HG03064 (cell line): ENCODE results near the gene TMCO4.
"Not testable (repeated sequence)": the region's sequence is repeated elsewhere in the genome, so short reads cannot be mapped to it uniquely, and the experiment has no call there.

Source experiments
- ATAC-seq: cut with Tn5 transposase; IDR thresholded peaks from one replicate; pipeline ENCODE4 v1.9.1; 2021; ENCODE audit warnings: low read depth; ENCODE audit not compliant: unreplicated experiment

The TMCO4 gene

DNA sequence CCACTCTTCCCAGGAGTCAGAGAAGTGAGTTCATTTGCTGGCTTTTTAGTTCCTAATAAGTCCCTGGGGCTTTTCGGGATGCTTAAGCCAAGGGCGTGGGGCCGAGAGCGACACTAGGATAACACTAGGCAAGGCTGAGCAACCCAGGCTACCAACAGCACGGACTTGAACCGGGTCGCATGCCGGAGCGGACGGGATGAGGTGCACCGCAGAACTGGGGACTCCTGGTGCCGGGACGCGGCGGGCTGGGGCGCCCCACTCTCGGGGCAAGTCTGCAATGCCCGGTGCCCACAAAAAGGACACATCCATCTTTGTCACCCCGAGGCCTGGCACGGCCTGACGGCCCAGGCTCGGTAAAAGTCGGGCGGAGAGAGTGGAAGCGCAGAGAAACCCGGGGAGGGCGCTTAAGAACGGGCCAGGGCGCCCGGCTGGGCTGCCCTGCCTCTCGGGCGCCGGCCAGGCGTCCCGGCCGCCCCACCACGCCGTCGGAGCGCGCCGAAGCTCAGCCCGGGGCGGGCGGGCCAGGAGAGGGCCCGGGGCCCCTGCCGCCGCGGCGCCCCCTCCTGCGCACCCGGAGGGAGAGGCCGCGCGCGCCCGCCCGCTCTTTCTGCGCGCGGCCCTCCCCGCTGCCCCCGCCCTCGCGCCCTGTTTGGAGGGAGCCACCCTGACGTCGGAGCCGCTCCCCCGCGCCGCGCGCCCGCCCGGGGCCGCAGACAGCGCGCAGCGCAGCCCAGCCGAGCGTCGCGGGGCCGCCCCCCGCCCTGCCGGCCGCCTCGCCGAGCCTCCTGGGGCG is 155.9 kb downstream of the TMCO4 start, which contains the start of gene NBL1:
Gene NBL1 (plus strand): TSS at position 710 of the 793 bp plus-strand sequence. CDS start 10,720 bp downstream, outside the sequence.
- ATAC-seq, result no peak

- no peak for ATAC-seq
These were observed 156.6 kb downstream of the TMCO4 start for GRCh38 chr1:19643121-19643520.

DNA sequence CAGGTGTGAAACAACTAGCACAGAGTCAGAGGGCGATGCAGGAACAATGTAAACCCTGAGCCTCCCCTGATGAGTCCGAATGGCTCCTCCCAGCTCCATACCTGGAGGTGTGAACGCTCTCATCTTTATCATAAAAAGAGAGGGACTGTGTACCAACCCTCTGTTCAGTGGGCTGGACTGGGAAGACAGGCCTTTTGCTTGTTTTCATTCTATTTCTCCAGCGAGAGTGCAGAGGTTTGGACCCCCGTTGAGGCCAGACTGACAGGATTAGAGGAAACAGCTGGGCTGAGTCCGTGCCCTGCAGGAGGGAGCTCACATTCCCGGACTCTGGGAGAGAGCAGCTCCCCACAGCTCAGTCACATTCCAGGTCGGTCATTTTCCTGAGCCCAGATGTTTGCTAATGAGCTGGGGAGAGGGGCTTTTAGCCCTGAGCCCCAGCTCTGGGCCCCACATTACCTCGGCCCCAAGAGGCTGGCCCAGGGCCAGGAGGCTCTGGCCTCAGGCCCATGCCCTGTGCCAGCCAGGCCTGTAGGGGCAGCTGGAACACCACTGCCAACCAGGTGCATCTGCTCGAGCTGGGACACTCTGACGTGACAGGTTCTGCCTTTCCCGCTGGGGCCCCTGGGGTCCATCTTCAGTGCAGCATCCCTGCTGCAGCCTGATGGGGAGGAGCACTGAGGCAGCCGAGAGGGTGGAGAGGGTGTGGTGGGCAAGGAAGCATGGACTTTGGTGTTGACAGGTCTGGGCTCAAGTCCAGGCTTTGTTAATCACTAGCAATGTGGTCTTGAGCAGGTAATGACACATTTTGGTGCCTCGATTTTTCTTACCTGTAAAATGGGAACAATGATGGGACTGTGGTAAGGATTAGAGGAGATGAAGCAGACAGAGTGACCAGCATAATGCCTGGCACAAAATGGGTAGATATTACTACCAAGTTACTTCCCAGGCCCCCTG is 159.1 kb downstream of the TMCO4 start:
- ATAC-seq, result no peak

DNA sequence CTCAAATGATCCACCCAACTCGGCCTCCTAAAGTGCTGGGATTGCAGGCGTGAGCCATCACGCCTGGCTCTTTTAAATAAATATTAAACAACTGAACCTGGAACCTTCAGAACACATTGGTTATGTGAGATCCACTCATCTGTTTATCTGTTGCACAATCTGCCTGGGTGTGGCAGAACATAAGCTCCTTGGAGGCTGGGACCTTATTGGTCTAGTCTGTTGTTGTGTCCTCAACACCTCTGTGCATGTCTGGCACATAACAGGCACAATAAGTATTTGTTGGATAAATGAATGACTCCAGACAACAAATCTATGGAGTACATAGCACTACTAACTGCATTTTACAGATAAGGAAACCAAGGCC is 159.7 kb downstream of the TMCO4 start:
- ATAC-seq, result no peak

DNA sequence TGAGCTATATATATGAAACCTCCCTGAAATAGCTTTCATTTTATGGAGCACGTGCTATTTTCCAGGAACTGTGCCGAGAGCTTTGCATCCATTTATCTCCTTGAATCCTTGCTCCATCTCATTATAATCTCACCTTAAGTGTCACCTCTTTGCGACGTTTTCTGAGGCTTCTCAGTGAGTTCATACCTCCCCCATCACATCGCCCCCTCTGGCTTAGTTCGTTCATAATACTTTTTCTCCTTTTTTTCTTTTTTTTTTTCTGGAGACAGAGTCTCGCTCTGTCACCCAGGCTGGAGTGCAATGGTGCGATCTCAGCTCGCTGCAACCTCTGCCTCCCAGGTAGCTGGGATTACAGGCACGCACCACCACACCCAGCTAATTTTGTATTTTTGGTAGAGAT is 160.5 kb downstream of the TMCO4 start:
- ATAC-seq, result not testable (repeated sequence)

DNA sequence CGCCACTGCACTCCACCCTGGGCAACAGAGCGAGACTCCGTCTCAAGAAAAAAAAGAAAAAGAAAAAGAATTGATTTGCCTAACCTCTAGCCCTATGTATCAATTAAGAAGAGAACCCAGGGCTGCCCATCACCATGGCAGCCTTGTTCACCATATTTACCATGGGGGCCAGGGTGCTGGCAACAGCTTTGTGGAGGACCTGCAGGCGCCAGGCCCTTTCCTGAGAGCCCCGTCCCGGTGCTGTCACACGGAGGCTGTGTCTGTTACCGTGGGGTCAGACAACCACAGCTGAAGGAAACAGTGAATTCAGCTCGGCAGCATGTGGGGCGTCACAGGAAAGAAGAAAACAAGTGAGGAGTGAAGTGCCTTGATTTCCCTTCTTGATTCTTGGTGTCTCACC is 162.1 kb downstream of the TMCO4 start:
- ATAC-seq, result no peak

- not testable (repeated sequence) for ATAC-seq
These were observed 163.0 kb downstream of the TMCO4 start for GRCh38 chr1:19636749-19637148.

- ATAC-seq, result no peak
These were observed 163.7 kb downstream of the TMCO4 start for GRCh38 chr1:19636065-19636464.

GRCh38 chr1:19635646-19636045 is 164.1 kb downstream of the TMCO4 start:
- no peak for ATAC-seq

- not testable (repeated sequence) for ATAC-seq
These were observed 164.7 kb downstream of the TMCO4 start for GRCh38 chr1:19635064-19635463.

- ATAC-seq, result no peak
These were observed 166.6 kb downstream of the TMCO4 start for GRCh38 chr1:19633106-19633505.
